GM11168 (cell line): ENCODE data around the gene RELL1.

Experiments
- in situ Hi-C: fragments of 300-500 bp; cut with MboI; formaldehyde crosslinking; loops from one replicate; pipeline ENCODE4 v1.12.0; 2022; ENCODE audit warnings: low sequenced_read_pairs; ENCODE audit not compliant: unreplicated experiment

Gene RELL1

GRCh38 chr4:37641886-37642849 lies 44.0 kb downstream of the RELL1 start:
- in situ Hi-C loops, result no loop called here

DNA sequence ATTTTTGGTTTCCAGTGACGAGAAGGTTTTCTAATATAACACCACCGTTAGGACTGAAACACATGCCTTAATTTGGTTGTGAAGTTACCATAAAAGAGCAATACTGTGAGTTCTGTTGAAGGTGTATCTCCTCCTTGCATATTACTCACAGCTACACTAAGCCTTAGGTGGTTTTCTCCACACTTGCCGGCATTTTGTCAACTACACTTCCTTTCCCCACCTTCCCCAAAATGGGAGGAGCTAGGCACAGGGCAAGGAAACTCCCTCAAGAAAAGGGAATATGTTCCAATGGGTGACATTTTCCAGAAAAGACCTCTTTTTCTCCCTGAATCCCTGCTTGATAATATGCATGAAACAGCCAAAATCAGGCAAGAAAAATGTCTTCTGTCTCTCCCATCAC lies 44.8 kb downstream of the RELL1 start:
- in situ Hi-C loops, result no loop called here

DNA sequence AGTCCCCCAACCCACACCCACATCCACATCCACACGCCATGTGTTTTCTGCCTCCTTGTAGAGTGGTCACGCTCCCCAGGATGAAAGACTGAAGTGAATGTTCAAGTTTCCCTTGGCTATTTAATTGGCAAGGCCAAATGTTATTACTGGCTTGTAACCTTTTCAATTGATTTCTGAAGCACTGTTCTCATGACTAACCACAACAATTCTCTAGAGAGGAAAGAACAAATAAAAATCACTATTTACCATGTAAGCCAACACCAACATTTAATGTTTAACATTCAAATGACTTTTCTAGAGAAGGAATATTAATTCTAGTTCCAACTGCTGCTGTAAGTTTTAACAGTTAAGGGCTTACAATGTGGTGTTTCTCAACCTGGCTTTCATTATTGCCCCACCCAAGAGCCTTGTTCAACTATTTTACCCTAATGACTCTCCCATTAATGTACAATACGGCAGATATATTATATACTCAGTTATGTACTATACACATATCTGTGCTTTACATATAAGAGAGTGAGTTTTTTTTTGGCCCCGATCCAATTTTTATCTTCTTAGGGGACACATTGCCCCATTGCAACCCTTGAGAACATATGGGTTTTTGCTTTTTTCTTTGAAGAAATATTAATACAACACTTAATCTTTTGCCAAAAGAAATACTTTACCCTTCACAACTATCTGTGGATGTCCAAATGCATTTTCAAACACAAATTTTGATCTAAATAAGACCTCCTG lies 46.5 kb downstream of the RELL1 start:
- in situ Hi-C loops, result no loop called here

DNA sequence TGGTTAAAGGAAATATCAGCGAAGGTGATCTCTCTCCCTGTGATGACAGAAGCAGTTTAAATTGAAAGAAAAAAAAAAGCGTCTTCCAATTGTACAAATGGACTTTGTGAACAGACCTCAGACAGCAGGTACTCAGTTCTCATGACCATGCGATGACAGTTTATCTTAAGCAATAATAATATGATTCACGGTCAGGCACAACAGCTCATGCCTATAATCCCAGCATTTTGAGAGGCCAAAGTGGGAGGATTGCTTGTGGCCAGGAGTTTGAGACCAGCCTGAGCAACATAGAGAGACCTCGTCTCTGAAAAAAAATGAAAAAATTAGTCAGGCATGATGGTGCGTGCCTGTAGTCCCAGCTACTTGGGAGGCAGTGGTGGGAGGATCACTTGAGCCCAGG lies 51.0 kb downstream of the RELL1 start:
- in situ Hi-C loops, result no loop called here

DNA sequence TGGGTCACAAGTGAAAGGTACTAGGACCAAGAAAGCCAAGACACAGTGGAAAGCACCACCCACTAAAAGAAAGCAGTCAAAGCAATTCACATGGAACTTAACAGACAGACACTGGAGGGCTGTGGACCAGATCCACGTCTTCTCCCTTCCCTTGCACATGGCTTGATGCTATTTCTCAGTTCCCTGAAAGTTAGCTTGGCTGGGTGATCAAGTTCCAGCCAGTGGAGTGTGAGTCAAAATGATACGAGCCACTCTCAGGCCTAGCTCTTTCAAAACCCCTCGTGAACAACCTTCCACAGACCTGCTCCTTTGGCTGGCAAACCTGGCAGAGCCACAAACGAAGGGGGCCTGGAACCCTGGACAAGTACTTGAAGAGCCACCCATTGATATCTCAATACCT lies 52.0 kb downstream of the RELL1 start:
- in situ Hi-C loops, result no loop called here

GRCh38 chr4:37632836-37633235 lies 53.3 kb downstream of the RELL1 start:
- in situ Hi-C loops, result no loop called here

DNA sequence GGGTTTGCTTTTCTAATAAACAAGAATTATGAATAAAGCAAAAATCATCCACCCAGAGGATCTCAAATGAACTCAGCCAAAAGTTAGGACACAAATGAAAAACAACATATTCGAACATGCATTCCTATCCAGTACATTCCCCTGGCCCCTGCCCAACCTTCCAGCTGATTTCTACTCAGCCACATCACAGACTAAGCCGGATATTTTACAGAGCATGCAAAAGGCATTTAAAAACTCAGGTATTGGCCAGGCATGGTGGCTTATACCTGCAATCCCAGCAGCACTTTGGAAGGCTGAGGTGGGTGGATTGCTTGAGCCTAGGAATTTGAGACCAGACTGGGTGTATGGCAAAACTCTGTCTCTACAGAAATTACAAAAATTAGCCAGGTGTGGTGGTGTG lies 54.6 kb downstream of the RELL1 start:
- in situ Hi-C loops, result no loop called here

DNA sequence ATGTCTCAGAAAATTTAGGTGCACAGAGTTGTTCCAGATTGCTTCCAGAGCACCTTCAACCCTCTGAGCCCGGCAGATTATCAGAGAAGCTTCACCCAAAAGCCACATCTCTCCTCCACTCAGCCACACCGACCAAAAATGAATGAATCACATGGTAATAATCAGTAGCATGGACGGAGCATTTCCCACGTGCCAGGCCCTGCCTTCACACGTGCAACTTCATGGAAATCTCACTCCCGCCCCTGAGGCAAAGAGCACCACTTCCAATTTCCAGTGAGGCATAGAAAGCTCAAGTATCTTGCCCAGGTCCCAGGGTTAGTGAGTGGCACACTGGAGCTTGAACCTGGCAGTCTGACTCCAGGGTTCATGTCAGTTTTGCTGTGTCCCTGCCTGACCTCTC lies 56.5 kb downstream of the RELL1 start:
- in situ Hi-C loops, result no loop called here

DNA sequence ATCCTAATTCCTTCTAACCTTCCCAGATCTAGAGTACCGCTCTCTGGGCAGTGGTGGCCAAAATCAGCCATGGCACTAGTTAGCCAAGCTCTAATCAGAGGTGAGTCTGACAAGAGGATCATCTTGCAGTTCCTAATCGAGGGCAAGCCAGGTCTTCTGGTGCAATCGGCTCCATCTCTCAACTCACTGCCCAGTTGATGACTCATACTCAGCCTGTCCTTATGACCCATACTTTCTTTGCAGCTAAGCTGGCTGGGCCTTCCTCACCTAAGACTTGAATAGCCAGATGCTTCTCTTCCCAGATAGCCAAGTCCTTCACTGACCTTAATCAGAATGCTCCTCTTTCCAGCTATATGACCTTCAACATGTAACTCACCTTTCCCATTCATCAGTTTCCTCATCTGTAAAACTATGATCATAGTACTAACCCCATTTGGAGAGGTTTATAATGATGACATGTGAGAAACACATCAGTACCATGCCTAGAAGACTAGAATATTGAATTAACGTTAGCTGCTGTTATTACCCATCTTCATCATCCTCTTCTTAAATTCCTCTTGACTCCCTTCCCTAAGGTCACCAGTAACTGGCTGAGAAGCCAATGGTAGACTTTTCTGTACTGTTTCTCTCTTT lies 57.1 kb downstream of the RELL1 start:
- in situ Hi-C loops, result no loop called here

- in situ Hi-C loops, result no loop called here
Observed at GRCh38 chr4:37627263-37627662, 58.9 kb downstream of the RELL1 start.

DNA sequence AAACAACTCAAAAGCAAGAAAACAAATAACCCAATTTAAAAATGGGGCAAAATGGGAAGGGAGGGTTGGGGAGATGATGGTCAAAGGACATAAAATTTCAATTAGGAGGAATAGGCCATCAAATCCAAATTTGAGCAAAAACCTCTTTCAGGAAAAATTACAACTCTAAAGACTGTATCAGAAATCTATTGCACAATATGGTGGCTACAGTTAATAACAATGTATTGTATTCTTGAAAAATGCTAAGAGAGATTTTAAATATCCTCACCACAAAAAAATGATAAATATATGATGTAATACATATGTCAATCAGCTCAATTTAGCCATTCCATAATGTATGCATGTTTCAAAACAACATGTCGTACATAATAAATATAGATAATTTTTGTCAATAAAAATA lies 60.7 kb downstream of the RELL1 start:
- in situ Hi-C loops, result no loop called here

DNA sequence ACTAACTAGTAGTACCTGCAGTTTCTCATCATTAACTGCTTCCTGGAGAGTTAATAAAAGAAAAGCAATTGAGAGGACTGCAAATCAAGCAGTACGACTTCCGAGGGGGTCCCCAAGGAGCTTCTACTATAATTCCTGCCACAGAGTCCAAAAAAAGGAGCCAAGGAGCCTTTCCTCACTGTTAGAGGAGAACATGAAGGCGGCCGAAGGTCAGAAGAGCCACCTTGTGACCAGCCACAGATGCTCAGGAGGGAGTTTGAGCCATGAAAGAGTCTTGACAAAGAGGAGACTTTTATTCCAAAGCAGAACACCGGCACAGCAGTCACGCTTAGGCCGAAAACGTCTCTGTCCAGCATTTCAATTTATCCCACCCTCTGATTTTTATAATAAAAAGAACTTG lies 62.2 kb downstream of the RELL1 start:
- in situ Hi-C loops, result no loop called here

DNA sequence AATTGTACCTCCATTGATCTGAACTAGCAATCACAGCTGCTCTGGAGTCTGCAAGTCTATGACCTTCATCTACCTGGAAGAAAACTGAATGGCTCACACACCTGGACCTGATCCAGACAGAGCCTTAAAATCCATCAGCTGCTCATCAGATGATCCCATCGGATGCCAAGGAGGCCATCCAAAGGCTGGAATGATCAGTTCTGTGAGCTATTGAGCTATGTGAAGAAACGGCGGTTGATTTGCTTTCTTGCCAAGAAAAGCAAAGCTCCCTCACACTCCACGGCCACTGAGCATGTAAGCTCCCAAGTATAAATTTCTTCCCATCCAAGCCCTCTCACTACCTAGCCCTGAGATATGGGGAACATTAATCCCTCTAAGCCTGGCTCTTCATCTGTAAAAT lies 63.1 kb downstream of the RELL1 start:
- in situ Hi-C loops, result no loop called here

- in situ Hi-C loops, result no loop called here
Observed at GRCh38 chr4:37620176-37620575, 66.0 kb downstream of the RELL1 start.

- in situ Hi-C loops, result no loop called here
Observed at GRCh38 chr4:37615720-37616063, 70.5 kb downstream of the RELL1 start.

DNA sequence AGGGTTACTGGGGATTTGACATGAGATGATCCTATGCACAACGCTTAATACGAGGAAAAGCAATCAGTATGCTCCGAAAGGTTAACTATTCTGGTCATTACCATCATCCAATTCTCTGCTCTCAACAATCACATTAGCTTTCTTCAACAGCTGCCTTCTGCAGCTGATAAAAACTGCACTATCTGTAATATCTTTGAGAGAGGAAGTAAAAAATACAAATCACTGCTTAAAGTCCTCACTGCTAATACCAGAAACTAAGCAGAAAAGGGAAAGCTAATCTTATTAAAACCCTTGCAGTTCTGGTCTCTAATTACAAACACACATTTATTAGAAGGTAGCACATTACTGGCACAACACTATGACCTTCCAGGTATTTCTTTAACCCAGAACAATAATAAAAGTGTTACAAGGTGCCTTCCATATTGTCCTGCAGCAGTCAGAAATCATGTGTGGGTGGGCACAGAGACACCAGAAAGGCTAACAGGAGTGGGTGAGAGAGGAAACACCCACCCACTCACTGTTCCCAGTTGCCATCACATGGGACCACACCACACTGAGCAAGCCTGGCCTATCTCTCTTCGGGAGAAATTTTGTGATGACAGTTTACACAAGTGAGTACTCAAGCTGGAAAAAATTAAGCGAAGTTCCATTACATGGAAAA lies 71.0 kb downstream of the RELL1 start:
- in situ Hi-C loops, result no loop called here

GRCh38 chr4:37612811-37613210 lies 73.4 kb downstream of the RELL1 start:
- in situ Hi-C loops, result no loop called here

DNA sequence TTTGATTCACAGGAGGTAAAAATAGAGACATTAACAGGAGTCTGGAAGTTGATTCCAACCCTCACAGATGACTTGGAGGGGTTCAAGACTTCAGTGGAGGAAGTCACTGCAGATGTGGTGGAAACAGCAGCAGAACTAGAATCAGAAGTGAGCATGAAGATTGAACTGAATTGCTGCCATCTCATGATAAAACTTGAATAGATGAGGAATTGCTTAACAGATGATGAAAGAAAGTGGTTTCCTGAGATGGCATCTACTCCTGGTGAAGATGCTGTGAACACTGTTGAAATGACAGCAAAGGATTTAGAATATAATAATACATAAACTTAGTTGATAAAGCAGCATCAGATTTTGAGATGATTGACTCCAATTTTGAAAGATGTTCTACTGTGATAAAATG lies 76.5 kb downstream of the RELL1 start:
- in situ Hi-C loops, result loop anchor here (10.0 kb wide), 1 partner anchor 175 kb away; no protein-coding TSS in a partner anchor

DNA sequence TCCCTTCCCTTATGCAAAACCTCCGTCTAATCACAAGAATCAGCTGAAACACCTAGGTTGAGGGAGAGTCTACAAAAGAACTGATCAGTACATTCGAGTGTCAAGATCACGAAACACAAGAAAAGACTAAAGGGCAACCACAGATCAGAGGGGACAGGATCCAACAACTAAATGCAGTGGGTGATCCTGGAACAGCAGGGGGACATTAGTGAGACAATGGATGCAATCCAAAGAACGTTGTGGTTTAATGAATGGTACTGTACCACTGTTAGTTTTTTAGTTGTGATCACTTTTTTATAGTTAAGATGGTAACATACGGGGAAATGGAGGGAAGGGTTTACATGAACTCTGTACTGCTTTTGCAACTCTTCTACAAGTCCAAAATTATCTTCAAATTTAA lies 79.2 kb downstream of the RELL1 start:
- in situ Hi-C loops, result loop anchor here (10.0 kb wide), 1 partner anchor 178 kb away; no protein-coding TSS in a partner anchor

GRCh38 chr4:37605843-37606565 lies 80.2 kb downstream of the RELL1 start:
- in situ Hi-C loops, result loop anchor here (10.0 kb wide), 1 partner anchor 179 kb away; no protein-coding TSS in a partner anchor
